Esophagus mucosa (tissue), 1 donor: ENCODE data around the gene CSRNP2. TPM values are rescaled to one million over a fixed set of nuclear protein-coding genes. Genes with fewer than 3 reads are reported as not detected.
"Not testable (repeated sequence)": the region's sequence is repeated elsewhere in the genome, so short reads cannot be mapped to it uniquely, and the experiment has no call there.

Source experiments
- ATAC-seq: fragments of 200-7000 bp; cut with Tn5 transposase; one replicate; pipeline ENCODE4 v1.9.1; 2020
- total RNA-seq: library from RNA; stranded (reverse); gene quantifications from one replicate; pipeline ENCODE4 v1.2.4, GENCODE V29; 2023
- donor health status: DM: yes; HTN: yes; CAD: no.

CSRNP2 gene, protein sequence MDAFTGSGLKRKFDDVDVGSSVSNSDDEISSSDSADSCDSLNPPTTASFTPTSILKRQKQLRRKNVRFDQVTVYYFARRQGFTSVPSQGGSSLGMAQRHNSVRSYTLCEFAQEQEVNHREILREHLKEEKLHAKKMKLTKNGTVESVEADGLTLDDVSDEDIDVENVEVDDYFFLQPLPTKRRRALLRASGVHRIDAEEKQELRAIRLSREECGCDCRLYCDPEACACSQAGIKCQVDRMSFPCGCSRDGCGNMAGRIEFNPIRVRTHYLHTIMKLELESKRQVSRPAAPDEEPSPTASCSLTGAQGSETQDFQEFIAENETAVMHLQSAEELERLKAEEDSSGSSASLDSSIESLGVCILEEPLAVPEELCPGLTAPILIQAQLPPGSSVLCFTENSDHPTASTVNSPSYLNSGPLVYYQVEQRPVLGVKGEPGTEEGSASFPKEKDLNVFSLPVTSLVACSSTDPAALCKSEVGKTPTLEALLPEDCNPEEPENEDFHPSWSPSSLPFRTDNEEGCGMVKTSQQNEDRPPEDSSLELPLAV
- 12.2 TPM for total RNA-seq

DNA sequence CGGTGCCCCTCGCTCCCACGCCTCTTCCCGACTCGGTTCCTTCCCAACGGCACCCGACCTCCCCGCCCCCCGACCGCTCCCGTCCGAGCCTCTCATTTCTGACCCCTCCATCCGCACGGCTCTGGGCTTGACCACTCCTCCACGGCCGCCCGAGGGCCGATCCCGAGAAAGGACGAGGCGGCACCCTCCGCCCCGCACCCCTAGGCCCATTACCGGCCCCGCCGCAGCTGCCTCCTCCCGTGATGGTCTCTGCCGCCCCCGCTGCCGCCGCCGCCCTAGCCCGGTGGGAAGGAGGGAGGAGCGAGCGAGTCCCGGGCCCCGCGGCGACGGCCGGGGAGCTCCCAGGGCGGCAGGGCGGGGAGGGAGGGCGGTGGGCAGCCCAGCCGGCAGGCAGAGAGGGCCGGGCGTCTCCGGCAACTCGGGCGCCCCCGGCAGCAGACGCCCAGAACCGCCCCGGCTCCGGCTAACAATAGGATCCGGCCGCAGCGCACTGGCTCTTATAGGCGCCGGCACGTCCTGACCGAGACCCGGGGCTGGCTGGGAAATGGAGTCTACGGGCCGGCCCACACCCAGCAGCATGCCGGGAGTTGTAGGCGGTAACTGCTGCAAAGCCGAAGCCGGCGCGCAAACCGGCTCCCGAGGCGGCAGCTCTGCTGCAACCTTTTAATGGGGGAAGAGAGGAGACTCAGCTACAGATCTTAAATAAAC lies at the start of gene CSRNP2:
Gene CSRNP2 (minus strand): TSS at position 471 of the 708 bp plus-strand sequence. CDS start 7,035 bp downstream, outside the sequence.
- peak; percentile 100 for ATAC-seq

DNA sequence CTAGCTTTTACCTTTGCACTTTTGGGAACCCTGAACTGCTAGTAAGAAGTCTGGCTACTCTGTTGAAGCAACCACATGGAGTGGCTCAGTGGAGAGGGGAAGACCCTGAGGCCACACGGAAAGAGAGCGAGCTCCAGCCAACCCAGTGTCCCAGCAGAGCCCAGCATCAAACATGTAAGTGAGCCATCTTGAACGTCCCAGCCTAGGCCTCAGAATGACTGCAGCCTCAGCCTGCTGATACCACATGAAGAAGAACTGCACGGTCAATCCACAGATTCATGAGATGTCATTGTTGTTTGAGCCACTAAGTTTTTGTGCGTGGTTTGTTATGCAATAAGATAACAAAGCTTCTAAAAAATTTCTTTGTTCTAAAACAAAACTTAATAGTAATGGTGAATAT lies 49.3 kb upstream of the CSRNP2 start:
- ATAC-seq: no peak

DNA sequence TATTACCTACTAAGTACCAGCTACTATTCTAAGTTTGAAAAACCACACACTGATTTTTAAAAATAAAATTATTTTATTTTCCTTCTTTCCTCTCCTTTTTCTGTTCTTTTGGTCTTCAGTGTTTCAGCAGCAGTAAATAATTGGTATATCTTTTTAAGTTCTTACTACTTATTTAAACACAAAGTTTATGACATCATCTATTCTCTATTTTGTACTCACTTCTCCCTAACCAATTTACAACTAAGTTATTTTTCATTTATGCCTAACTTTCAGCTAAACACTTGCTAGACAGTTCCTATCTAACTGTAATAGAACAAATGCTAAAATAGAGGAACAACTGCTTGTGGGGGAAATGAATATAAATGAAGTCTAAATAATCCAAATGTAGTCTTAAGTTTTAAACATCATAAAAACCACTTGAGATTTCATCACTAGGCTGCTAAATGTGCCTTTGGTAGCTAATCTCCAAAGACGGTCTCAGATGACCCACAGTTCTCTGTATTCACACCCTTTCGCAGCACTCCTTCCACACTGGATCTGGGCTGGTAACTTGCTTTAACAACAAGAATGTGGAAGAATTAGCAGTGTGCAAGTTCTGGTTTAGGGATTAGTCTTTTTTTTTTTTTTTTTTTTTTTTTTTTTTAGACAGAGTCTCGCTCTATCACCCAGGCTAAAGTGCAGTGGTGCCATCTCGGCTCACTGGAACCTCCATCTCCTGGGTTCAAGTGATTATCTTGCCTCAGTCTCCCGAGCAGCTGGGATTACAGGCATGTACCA lies 48.5 kb upstream of the CSRNP2 start:
- ATAC-seq: no peak

DNA sequence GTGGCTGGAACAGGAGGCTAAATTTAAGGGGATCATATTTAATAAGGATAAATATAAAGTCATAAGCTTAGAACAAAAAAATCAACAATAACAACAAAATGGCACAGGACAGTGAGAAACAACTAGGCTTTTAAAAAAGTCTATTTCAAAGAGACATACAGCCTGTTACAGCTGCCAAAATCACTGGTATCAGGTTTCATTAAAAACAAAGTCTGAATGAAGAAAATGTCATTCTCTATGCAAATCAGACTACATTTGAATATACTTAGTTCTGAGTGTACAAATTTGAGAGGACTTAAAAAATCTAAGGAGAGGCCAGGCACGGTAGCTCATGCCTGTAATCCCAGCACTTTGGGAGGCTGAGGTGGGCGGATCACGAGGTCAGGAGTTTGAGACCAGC lies 45.5 kb upstream of the CSRNP2 start:
- no peak for ATAC-seq

DNA sequence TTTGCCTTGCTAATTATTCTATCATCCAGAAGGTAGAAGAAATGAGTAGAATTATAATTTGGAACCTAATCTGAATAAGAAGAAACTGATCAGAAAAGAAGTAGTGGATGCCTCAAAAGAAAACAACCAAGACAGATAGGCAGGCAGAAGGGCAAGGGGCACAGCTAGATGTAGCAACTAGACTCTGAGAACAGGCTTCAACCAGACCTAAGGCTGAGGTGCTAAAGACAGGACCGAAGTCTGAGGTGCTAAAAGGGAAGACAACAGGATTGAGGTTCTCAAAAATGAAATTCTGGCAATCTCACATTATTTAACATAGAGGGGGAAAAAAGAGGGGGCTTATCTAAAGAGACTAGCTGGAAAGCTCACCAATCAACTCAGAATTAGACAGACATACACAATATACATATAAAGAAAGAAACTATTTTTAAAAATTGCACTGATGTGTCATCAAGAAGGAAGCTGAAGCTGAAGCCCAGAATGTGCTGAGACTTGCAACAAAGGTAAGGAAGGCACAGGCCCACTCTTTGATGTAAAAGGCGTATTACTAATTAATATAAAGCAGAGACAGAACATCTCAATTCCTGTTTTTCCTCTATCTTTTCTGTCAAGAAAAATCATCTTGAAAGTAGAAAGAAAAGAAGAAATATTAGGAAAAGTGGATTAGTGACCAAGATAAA lies 43.8 kb upstream of the CSRNP2 start:
- ATAC-seq: peak; percentile 73

DNA sequence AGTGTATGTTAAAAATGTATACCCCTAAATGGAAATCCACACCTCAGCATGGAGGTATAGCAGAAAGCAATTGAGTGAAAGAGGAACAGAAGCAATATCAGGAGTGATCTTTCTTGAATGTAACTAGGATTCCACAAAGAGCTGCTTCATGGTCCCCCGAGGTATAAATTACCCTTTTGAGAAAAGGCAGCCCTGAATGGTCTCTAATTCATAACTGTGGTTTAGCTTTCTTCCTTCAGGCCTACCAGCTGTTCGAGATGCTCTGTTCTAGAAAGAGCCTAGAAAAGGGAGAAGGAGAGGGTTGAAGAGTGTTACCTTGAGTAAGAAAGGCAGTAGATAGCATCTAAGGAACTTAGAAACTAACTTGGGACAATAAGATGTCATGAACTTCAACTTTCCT lies 42.9 kb upstream of the CSRNP2 start:
- ATAC-seq: no peak

DNA sequence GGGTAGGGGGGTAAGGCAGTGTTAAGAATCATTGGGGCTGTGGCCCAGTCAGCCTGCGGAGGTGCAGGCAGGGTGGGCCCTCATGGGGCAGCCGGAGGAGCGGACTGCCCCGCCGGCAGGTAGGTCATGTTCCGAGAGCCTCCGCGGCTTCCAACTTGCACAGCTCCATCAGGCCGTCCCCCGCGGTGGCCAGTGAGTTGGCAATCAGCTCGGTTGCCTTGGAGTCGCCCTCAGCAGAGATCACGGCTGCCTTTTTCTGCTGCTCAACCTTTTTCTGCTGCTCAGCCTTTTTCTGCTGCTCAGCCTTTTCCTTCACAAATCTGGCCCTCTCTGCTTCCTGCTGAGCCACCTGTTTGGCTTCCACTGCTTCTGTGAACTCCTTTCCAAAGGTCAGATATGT lies 41.1 kb upstream of the CSRNP2 start:
- ATAC-seq: no peak

DNA sequence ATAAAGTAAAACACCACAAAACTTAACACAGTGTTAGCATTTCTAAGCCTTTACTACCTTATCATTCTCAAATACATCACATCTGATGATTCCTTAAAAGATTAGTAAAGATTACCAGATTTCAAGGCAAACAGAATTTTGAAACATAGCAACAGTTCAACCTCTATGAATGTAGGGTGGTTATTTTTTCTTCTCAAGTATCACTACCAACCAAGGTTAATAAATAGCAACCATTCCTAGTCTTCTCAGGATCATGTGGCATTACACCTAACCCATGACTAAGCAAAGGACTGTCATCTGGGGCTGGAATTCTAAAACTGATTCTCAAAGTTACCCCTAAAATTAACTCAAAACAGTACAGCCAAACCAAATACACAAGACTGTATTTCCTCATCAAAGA lies 39.4 kb upstream of the CSRNP2 start:
- ATAC-seq: no peak

DNA sequence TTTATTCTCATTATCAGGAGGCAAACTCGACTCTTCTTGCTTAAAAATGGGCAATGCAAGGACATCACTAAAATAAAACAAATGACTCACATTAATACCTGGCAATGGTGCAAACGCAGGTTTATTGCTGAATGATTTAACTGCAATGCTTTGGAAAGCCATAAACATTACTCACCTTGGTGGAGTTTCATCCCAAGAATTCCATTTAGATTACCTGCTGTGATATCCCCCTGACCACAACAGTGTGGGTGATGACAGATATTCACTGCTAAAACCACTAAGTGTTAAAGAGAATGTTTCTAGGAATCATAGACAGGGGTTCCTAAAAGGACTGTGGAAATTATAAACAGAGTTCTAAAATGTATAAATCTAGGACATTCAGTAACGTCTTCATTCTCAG lies 35.3 kb upstream of the CSRNP2 start:
- ATAC-seq: no peak

DNA sequence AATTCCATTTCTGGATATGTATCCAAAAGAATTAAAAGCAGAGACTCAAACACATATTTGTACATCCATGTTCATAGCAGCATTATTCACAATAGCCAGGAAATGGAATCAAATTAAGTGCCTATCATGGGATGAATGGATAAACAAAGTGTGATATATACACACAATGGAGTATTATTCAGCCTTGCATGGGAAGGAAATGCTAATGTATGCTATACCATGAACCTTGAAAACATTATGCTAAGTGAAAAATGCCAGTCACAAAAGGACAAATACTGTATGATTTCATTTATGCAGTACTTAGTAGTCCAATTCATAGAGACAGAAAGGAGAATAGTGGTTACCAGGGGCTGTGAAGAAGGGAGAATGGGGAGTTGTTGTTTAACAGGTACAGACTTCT lies 32.1 kb upstream of the CSRNP2 start:
- no peak for ATAC-seq

DNA sequence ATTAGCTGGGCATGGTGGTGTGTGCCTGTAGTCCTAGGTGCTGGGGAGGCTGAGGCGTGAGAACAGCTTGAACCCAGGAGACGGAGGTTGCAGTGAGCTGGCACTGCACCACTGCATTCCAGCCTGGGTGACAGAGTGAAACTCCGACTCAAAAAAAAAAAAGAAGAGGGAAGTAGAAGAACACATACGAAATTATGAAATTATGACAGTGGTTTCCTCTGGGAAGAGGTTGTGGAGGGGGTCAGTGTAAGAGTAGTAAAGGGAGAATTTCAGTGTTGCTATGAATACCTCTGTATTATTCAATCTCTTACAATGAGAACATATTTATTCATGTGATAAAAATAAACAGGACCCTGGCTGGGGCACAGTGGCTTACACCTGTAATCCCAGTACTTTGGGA lies 24.7 kb upstream of the CSRNP2 start:
- ATAC-seq: no peak

DNA sequence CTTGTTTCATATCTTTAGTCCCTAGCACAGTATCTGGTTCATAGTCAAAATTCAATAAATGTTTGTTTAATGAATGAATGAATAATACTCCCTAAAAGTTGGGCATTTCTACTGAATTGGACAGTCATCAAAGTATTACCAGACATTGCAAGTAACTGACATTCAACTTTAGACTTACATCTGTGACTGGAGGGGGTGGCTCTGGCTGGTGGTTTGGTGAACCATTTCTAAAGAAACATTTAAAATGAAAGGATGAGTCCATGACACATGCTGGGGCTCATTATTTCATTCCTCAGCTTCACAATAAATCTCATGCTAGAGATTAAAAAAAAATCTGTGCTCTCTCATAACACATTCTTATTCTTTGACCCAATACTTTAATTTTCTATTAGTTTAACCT lies 20.6 kb upstream of the CSRNP2 start:
- no peak for ATAC-seq

DNA sequence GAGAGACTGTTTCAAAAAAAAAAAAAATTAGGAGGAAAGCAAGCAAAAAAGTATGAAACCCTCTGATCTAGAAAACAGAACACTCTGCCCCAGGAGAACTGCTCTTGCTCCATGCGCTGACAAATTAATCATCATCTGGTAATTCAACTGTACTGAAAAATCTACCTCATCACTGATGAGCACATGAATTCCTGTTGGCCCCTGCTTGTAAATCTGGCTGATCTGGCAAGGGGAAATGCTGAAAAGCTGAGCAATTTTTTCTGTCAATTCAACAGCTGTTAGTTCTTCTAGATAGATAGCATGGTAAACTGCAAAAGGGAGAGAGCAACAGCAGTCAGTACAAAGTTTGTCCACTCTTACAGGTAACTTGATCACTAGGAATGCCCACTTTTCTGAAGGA lies 15.2 kb upstream of the CSRNP2 start:
- ATAC-seq: no peak

DNA sequence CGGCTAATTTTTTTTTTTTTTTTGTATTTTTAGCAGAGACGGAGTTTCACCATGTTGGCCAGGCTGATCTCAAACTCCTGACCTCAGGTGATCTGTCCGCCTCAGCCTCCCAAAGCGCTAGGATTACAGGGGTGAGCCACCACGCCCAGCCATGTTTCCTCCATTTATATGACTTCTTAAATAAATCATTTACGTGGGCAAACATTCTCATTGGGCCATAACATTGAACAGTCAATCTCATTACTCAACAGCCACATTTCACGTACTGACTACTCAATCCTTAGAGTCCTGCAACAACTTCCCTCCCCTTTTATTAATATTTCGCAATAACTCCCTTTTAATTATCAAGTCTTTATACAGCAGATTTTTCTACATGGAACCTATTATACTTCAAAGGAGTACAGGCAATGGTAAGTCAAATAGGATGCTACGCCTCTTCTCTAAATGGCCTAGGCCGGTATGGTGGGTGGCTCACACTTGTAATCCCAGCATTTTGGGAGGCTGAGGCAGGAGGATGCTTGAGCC lies 7.4 kb upstream of the CSRNP2 start:
- ATAC-seq: no peak

DNA sequence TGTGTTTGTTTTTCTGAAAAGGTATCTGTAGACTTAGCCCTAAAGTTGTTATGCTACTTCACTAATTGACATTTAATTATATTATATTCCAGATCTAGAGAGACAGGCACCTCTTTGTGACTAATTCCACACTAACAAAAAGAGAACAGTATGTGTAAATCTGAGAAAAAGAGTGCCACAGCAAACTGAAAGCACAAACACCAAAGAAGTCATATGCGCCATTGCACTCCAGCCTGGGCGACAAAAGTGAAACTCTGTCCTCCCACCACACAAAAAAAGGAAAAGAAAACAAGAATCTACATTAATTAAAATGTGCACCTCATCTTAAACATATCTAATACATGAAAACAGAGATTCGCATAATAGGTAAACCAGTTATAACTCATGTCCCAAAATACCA lies 4.4 kb upstream of the CSRNP2 start:
- no peak for ATAC-seq

DNA sequence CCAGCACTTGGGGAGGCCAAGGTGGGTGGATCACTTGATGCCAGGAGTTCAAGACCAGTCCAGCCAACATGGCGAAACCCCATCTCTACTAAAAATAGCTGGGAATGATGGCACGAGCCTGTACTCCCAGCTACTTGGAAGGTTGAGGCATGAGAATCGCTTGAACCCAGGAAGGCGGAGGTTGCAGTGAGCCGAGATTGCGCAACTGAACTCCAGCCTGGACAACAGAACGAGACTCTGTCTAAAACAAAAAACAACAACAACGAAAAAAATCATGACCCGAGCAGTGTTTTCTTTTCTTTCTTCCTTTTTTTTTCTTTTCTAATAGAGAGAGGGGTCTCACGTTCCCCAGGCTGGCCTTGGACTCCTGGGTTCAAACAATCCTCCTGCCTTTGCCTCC lies 3.5 kb upstream of the CSRNP2 start:
- ATAC-seq: no peak

DNA sequence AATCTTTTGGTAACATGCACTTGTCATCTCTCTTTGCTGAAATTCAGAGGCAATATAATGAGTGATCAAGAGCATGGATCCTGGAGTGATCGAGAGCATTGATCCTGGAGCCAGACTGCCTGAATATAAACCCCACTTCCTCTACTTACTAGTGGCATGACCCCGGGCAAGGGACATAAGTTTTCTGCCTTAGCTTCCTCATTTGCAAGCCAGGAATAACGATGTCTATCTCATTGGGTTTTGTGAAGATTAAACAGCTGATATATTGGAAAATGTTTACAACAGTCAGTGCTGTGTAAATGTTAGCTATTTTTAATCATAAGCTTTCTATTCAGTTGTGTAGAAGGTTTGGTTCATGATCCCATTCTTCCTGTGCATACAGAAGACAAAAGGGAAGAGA lies 2.4 kb upstream of the CSRNP2 start:
- ATAC-seq: no peak

DNA sequence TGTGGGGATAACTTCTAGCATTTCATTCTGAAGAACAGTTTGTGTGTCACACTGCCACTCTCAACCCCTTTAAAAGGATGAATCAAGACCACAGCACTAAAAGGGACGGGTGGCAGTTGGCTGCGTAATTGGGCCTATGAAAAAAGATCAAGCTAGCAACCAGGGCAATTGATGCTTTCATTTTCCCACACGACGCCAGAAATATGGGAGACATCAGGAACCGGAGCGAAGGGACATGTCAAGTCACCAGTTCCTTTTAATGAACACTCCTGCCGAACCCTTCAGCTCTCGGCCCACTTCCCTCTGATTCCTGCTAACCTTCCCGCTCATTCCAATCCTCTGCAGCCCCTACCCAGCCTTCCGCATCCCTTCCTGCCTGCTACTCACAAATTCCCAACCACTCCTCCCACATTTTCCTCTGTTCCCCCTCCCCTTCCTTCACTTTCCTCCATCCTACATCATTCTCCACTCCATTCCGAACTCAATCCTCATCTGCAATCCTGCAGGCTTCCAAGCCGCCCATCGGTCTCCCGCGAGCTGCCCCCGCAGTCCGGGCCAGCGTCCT lies 753 bp downstream of the CSRNP2 start:
- ATAC-seq: no peak

DNA sequence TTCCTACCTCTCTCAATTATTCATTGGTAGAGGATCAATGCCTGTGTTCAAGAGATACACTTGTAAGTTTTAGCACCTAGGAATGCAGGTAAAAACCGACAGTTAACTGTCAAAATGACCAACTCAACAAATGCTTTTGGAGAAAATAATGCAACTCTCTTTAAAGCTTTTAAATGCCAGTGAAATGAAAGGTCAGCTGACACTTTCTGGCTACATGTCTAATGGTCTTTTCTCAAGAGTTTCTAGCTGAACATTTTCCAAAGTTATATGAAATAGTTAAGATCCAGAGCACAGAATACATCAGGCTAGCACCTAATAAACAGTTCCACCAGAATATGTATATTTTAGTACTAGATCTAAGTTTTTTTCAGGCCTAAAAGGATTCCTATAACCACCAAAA lies 2.0 kb downstream of the CSRNP2 start:
- no peak for ATAC-seq

DNA sequence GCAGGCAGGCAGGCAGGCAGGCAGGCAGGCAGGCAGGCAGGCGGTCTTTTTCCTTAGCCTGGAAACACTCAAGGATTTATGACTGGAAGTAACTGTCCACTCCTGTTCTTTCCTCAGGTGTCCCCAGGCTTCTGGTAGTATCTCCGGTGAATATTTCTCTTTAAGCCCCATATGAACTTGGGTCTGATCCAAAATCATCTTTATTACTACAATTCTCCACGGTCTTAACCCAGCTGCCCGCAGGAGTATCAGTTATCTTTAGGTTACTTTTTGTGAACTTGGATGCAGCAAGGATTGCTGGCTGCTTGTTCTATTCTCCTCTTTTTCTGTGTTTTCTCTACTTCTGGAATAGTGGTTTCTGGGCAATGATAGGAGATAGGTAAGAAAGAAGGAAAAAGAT lies 3.3 kb downstream of the CSRNP2 start:
- no peak for ATAC-seq

DNA sequence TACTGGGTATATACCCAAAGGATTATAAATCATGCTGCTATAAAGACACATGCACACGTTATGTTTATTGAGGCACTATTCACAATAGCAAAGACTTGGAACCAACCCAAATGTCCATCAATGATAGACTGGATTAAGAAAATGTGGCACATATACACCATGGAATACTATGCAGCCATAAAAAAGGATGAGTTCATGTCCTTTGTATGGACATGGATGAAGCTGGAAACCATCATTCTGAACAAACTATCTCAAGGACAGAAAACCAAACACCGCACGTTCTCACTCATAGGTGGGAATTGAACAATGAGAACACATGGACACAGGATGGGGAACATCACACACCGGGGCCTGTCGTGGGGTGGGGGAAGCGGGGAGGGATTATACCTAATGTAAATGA lies 4.5 kb downstream of the CSRNP2 start:
- ATAC-seq: not testable (repeated sequence)

DNA sequence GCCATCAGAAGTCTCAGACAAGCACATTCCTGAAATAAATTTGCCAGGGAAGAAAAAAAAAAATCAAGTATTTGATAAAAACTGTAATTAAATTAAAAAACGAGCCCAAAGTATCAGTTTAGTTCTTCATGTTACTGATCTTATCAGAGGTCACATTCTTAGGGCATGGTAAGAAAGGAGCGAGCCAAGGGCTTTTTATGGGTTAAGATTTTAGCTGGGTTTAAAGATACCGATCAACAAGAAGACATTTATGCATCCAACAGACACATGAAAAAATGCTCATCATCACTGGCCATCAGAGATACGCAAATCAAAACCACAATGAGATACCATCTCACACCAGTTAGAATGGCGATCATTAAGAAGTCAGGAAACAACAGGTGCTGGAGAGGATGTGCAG lies 5.0 kb downstream of the CSRNP2 start:
- not testable (repeated sequence) for ATAC-seq
